ENCODE data around the gene CALHM2. TPM values are rescaled to one million over a fixed set of nuclear protein-coding genes. Genes with fewer than 3 reads are reported as not detected.

The CALHM2 gene
- total and polyA plus RNA-seq, 2 donors (not counting 3 experiments of a cell fraction or from before 2014, with no cell fraction given): 32.1 to 38.4 TPM

- Histone ChIP-seq H3K36me3 (ENCODE audit: control insufficient read depth in 2 of 2, extremely low read depth in 1 of 2, insufficient read depth in 2 of 2, low read length in 2 of 2) (peaks cover 25 to 27% of the 10 kb centered on the region in 2 experiments), H2AFZ (ENCODE audit: low read depth, low read length) (no peak overlapping the region), H3K4me1 (ENCODE audit: control insufficient read depth, extremely low read depth, insufficient read depth, low read length) (peaks cover 9% of the 10 kb centered on the region), H3K27ac (ENCODE audit: insufficient read depth, low read depth, low read length) (no peak overlapping the region), H3K9me1 (replicated peaks; ENCODE audit: control insufficient read depth, extremely low read depth, insufficient read depth, low read length) (no peaks in the 10 kb centered on the region), H4K20me1 (replicated peaks; ENCODE audit: control insufficient read depth, extremely low read depth, insufficient read depth, low read length) (no peaks in the 10 kb centered on the region), H3K4me2 (ENCODE audit: insufficient read depth, low read length) (no peak overlapping the region), H3K9ac (replicated peaks; ENCODE audit: extremely low read depth, insufficient read depth, low read length) (no peak overlapping the region), H3K4me3 (replicated peaks in 1 of 3; ENCODE audit: insufficient read depth in 1 of 3, low read depth in 1 of 3, low read length in 3 of 3) (no peak overlapping the region), H3K79me2 (ENCODE audit: control insufficient read depth, insufficient read depth, low read length) (no peaks in the 10 kb centered on the region), H3K9me3 (replicated peaks; ENCODE audit: control insufficient read depth, insufficient read depth, low read length) (no peaks in the 10 kb centered on the region), H3K27me3 (ENCODE audit: control insufficient read depth in 2 of 2, insufficient read depth in 2 of 2, low read length in 2 of 2) (no peaks in the 10 kb centered on the region)
- POLR2A ChIA-PET: interaction anchor here (0.6 kb wide), 1 partner anchor 95 kb away, joined by 7 read pairs; no protein-coding TSS in a partner anchor
- CTCF ChIA-PET: interaction anchor here (1.7 kb wide), 1 partner anchor 58 kb away, joined by 8 read pairs; no protein-coding TSS in a partner anchor
- FAIRE-seq (no peak), DNase-seq (ENCODE audit: low read depth, low spot score) (no peak)
- no TSS peak for BruUV-seq (replicated peaks)
- dilution Hi-C loops (cut with MboI; ENCODE audit: extremely low pct_ligation_motif_present, low sequenced_read_pairs) (no loop called here), intact Hi-C loops (cut with micrococcal nuclease) (loop anchor here (10.0 kb wide), 1 partner anchor 257 kb away; no protein-coding TSS in a partner anchor)
- TF ChIP-seq POLR2A (IDR thresholded peaks at IDR 0.05; ENCODE audit: low read depth, low read length): no peak
- no peak for TF ChIP-seq MYC (IDR thresholded peaks at IDR 0.05; ENCODE audit: low read depth, low read length)
- TF ChIP-seq, protein P1, sequence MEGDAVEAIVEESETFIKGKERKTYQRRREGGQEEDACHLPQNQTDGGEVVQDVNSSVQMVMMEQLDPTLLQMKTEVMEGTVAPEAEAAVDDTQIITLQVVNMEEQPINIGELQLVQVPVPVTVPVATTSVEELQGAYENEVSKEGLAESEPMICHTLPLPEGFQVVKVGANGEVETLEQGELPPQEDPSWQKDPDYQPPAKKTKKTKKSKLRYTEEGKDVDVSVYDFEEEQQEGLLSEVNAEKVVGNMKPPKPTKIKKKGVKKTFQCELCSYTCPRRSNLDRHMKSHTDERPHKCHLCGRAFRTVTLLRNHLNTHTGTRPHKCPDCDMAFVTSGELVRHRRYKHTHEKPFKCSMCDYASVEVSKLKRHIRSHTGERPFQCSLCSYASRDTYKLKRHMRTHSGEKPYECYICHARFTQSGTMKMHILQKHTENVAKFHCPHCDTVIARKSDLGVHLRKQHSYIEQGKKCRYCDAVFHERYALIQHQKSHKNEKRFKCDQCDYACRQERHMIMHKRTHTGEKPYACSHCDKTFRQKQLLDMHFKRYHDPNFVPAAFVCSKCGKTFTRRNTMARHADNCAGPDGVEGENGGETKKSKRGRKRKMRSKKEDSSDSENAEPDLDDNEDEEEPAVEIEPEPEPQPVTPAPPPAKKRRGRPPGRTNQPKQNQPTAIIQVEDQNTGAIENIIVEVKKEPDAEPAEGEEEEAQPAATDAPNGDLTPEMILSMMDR (IDR thresholded peaks at IDR 0.05; ENCODE audit: extremely low read depth in 1 of 2, insufficient read depth in 1 of 2, low read depth in 1 of 2, low read length in 2 of 2): no peak
- TF ChIP-seq POLR2AphosphoS5 (IDR thresholded peaks at IDR 0.05; ENCODE audit: insufficient read depth, low read depth, low read length): no peak
- TF ChIP-seq JUN (IDR thresholded peaks at IDR 0.05; ENCODE audit: borderline replicate concordance, insufficient read depth, insufficient read length, low read depth): no peak
- no peak for TF ChIP-seq EZH2 (IDR thresholded peaks at IDR 0.05; ENCODE audit: borderline replicate concordance, low read depth, low read length, severe bottlenecking)
Observed at GRCh38 chr10:103427866-103428265, 24.3 kb downstream of the CALHM2 start.

Data from endothelial cell of umbilical vein (primary cell).